Ishikawa (cell line): ENCODE data around the gene FAM234A.

Experiments
- CEBPB ChIP-seq: IDR thresholded peaks from 2 replicates; pipeline ENCODE4 v1.6.1; 2012
- CREB1 ChIP-seq: IDR thresholded peaks from 2 replicates; pipeline ENCODE4 v1.6.1; 2012; ENCODE audit warnings: low read depth
- EGR1 ChIP-seq: IDR thresholded peaks from 2 replicates; pipeline ENCODE4 v1.6.1; 2012
- EP300 ChIP-seq: IDR thresholded peaks from 2 replicates; pipeline ENCODE4 v1.6.1; 2012; ENCODE audit warnings: borderline replicate concordance
- FOXM1 ChIP-seq: IDR thresholded peaks from 2 replicates; pipeline ENCODE4 v1.6.1; 2012; ENCODE audit warnings: low read depth, borderline replicate concordance
- NFIC ChIP-seq: IDR thresholded peaks from 2 replicates; pipeline ENCODE4 v1.6.1; 2012
- RAD21 ChIP-seq: IDR thresholded peaks from 2 replicates; pipeline ENCODE4 v1.6.1; 2012; ENCODE audit warnings: low read depth
- REST ChIP-seq: IDR thresholded peaks from 2 replicates; pipeline ENCODE4 v1.6.1; 2012; ENCODE audit warnings: low read depth, mild to moderate bottlenecking
- TAF1 ChIP-seq: IDR thresholded peaks from 2 replicates; pipeline ENCODE4 v1.6.1; 2012; ENCODE audit warnings: low read depth, mild to moderate bottlenecking
- TCF12 ChIP-seq: IDR thresholded peaks from 2 replicates; pipeline ENCODE4 v1.6.1; 2012; ENCODE audit warnings: low read depth
- TEAD4 ChIP-seq: IDR thresholded peaks from 2 replicates; pipeline ENCODE4 v1.6.1; 2012
- USF1 ChIP-seq: IDR thresholded peaks from 2 replicates; pipeline ENCODE4 v1.6.1; 2012
- YY1 ChIP-seq: IDR thresholded peaks from 2 replicates; pipeline ENCODE4 v1.6.1; 2012; ENCODE audit warnings: low read depth
- ZBTB7A ChIP-seq: IDR thresholded peaks from 2 replicates; pipeline ENCODE4 v1.6.1; 2012; ENCODE audit warnings: low read depth
- TF ChIP-seq, protein P1 (sequence below): IDR thresholded peaks from 2 replicates; pipeline ENCODE4 v1.6.1; 2012

FAM234A gene

GRCh38 chr16:261031-261691 lies 26.5 kb downstream of the FAM234A start:
- TF ChIP-seq NFIC (peak; percentile 23; the same call in 1 of the 2 replicates), ZBTB7A (no peak)

DNA sequence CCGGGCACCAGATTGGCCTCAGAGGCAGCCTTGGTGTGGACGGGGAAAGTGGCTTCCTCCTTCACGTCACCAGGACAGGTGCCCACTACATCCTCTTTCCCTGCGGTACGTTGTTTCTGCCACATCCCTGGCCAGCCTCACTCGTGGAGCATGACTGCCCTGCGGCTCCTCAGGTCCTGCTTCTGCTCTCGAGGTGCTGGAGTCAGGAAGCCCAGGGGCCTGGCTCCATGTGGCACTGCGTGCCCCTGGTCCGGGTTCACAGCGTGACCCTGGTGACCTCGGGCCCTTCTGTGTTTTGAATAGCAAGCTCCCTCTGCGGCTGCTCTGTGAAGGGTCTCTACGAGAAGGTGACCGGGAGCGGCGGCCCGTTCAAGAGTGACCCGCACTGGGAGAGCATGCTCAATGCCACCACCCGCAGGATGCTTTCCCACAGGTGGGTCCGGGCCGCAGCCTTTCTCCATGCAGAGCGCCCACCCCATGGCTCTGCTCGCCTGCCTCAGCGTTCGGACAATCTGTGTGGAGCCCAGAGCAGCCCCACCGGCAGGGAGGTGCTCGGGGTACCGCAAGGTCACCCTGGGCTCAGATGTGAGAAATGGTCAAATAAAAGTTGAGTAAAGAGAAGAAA lies 27.6 kb downstream of the FAM234A start:
- TF ChIP-seq YY1 (no peak), EP300 (no peak), RAD21 (no peak), TCF12 (no peak), ZBTB7A (no peak), REST (no peak), USF1 (no peak), CEBPB (no peak), NFIC (no peak), TAF1 (no peak), FOXM1 (no peak), TEAD4 (no peak), EGR1 (no peak), CREB1 (no peak)
- TF ChIP-seq, protein P1, sequence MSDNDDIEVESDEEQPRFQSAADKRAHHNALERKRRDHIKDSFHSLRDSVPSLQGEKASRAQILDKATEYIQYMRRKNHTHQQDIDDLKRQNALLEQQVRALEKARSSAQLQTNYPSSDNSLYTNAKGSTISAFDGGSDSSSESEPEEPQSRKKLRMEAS, result no peak

GRCh38 chr16:263182-263774 lies 28.7 kb downstream of the FAM234A start:
- TF ChIP-seq FOXM1, result no peak
- no peak for TF ChIP-seq CREB1
- no peak for TF ChIP-seq NFIC
- no peak for TF ChIP-seq TCF12
- TF ChIP-seq EGR1, result no peak

DNA sequence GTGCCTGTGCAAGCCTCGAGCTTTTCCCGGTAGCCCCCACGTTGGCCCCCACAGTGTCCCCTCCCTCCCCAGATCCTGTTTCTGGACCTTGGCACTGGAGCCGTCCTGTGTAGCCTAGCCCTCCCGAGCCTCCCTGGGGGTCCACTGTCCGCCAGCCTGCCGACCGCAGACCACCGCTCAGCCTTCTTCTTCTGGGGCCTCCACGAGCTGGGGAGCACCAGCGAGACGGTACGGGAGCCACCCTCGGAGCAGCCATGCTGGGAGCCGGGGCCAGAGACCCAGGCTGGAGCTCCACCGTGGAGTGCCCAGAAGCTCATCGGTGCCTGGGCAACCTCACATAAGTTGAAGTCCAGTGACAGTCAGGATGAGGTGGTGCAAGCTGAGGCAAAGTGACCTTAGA lies 29.3 kb downstream of the FAM234A start:
- no peak for TF ChIP-seq EGR1
- TF ChIP-seq RAD21, result no peak
- no peak for TF ChIP-seq USF1
- TF ChIP-seq CREB1, result no peak
- TF ChIP-seq FOXM1, result no peak

GRCh38 chr16:264440-264951 lies 29.9 kb downstream of the FAM234A start:
- no peak for TF ChIP-seq NFIC
- TF ChIP-seq EGR1, result no peak
- TF ChIP-seq, protein P1, result no peak
- no peak for TF ChIP-seq EP300
- no peak for TF ChIP-seq TCF12

DNA sequence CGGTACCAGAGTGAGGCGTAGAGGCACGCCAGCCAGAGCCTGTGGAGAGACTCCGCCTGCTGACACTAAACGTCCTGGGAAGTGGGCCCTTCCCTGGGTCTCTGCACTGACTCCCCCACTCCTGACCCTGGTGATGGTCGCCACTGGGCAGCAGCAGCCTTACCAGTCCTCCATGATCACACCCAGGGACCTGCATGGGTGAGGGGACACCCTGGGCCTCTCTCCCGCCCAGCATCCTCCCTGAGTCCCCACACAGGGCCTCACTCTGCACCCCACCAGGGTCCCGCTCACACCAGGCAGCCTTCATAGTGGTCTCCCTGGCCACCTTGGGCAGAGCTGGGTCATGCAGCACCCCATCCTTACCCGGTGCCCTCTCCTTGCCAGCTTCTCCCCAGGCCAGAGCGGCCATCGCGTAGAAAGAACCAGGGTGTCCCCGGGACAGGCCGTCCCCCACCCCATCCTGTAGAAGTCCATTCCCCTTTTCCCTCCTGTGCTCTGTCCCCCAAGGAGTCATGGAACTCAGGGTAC lies 30.4 kb downstream of the FAM234A start:
- TF ChIP-seq CEBPB (no peak), REST (no peak), EP300 (no peak), CREB1 (no peak), ZBTB7A (no peak), TAF1 (no peak), NFIC (no peak), YY1 (no peak), EGR1 (no peak), RAD21 (no peak), TCF12 (no peak), FOXM1 (no peak), TEAD4 (no peak), USF1 (no peak)
- TF ChIP-seq, protein P1, result no peak
